Lung (tissue), 12 donors: ENCODE measurements around the gene AGAP1. TPM values are rescaled to one million over a fixed set of nuclear protein-coding genes. Genes with fewer than 3 reads are reported as not detected.

Experiments
- ATAC-seq: fragments of 200-7000 bp; cut with Tn5 transposase; one replicate; pipeline ENCODE4 v1.9.1; 2020; ENCODE audit warnings: moderate number of reproducible peaks; ENCODE audit not compliant: insufficient read depth, low FRiP score
- DNase-seq, 3 donors: peaks; one replicate each; pipeline ENCODE4 v3.0.0-alpha.2; 2013 to 2017
- H3K27ac ChIP-seq, 2 donors: one replicate each; pipeline ENCODE4 v1.5.1; 2013; ENCODE audit warnings: mild to moderate bottlenecking in 2 of 2, moderate library complexity in 2 of 2, control low read depth in 1 of 2, inconsistent platforms in 1 of 2, low read depth in 1 of 2, low read length in 1 of 2
- H3K27me3 ChIP-seq, 3 donors: one replicate each; pipeline ENCODE4 v1.5.1; 2013; ENCODE audit warnings: low read length in 2 of 3; ENCODE audit not compliant: control insufficient read depth in 3 of 3, insufficient read depth in 3 of 3
- H3K36me3 ChIP-seq, 4 donors: one replicate each; pipeline ENCODE4 v1.5.1; 2013; ENCODE audit warnings: low read length in 4 of 4, mild to moderate bottlenecking in 1 of 4, moderate library complexity in 1 of 4; ENCODE audit not compliant: control insufficient read depth in 4 of 4, insufficient read depth in 4 of 4
- H3K4me1 ChIP-seq, 5 donors: one replicate each; pipeline ENCODE4 v1.5.1; 2013; ENCODE audit warnings: low read length in 5 of 5, mild to moderate bottlenecking in 2 of 5, moderate library complexity in 1 of 5; ENCODE audit not compliant: control insufficient read depth in 5 of 5, insufficient read depth in 5 of 5
- H3K4me3 ChIP-seq: one replicate; pipeline ENCODE4 v1.5.1; 2013; ENCODE audit warnings: mild to moderate bottlenecking, control low read depth, moderate library complexity
- H3K9ac ChIP-seq, 2 donors: one replicate each; pipeline ENCODE4 v1.5.1; 2013; ENCODE audit warnings: low read length in 2 of 2, control low read depth in 1 of 2; ENCODE audit not compliant: insufficient read depth in 1 of 2
- H3K9me3 ChIP-seq, 4 donors: one replicate each; pipeline ENCODE4 v1.5.1; 2013; ENCODE audit warnings: low read length in 3 of 4, mild to moderate bottlenecking in 1 of 4, moderate library complexity in 1 of 4; ENCODE audit not compliant: control insufficient read depth in 4 of 4, insufficient read depth in 3 of 4
- WGBS, 2 donors: extraction: QIAGEN DNeasy Blood & Tissue Kit; methylation state at CpG; one replicate each; pipeline ENCODE4 v1.1.7; 2013; 5-methylcytosine and 5-hydroxymethylcytosine counted together
- polyA plus RNA-seq, 2 donors: library from polyadenylated mRNA; stranded (reverse); fragments of 200-250 nt; gene quantifications; one replicate each; pipeline ENCODE4 v1.2.1, GENCODE V29; 2013
- total RNA-seq, 2 donors: library from RNA; depleted of rRNA in 1 of 2; stranded (reverse); fragments of >200 nt in 1 of 2; gene quantifications; one replicate each; pipeline ENCODE4 v1.2.1, GENCODE V29; 2014 to 2021
- TF ChIP-seq, protein P1 (sequence below): IDR thresholded peaks from 2 replicates; pipeline ENCODE4 v1.5.1; 2012; ENCODE audit warnings: mild to moderate bottlenecking; ENCODE audit errors: control extremely low read depth, extremely low read depth
- donor health status: control.
- donor health status: control.
- donor health status: Bipolar disorder and iron deficiency.
- donor health status: healthy.
- donor health status: DM: yes; HTN: yes; CAD: no.

The AGAP1 gene
- total and polyA plus RNA-seq, 4 donors: 6.6 to 39.4 (median 20.2) TPM

DNA sequence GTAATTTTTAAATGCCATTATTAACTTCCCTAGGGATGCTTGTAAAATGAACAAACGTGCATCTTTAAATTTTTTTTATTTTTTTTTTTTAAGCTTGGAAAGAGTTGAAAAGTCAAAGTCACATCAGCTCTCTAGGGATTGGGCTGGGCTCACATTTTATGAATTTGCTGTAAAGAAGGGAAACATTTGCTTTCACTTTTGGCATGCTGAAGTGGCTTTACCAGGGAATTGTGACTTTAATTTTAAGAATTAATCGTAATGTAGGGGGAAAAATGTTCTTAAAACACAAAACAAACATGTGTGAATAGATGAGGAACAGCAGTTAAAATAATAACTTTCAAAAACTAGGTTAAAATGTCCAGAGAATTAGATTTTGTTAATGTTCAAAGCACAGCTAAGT lies 123.0 kb downstream of the AGAP1 start:
- DNase-seq (peak in 2 of 3 donors; percentile 54 to 74), ATAC-seq (no peak)
- Histone ChIP-seq H3K9me3 (peaks cover 0 to 2% (median 0%) of the 10 kb centered on the region in 4 donors), H3K27me3 (no peaks in the 10 kb centered on the region), H3K4me3 (no peak overlapping the region), H3K36me3 (no peaks in the 10 kb centered on the region), H3K27ac (no peak overlapping the region), H3K4me1 (peaks cover 0 to 16% (median 9%) of the 10 kb centered on the region in 5 donors), H3K9ac (peak overlapping the region in 1 of 2 donors; percentile 51)
- WGBS, 2 donors: 53 to 69% methylated on average over 2 of the region's 2 CpGs
- TF ChIP-seq, protein P1, sequence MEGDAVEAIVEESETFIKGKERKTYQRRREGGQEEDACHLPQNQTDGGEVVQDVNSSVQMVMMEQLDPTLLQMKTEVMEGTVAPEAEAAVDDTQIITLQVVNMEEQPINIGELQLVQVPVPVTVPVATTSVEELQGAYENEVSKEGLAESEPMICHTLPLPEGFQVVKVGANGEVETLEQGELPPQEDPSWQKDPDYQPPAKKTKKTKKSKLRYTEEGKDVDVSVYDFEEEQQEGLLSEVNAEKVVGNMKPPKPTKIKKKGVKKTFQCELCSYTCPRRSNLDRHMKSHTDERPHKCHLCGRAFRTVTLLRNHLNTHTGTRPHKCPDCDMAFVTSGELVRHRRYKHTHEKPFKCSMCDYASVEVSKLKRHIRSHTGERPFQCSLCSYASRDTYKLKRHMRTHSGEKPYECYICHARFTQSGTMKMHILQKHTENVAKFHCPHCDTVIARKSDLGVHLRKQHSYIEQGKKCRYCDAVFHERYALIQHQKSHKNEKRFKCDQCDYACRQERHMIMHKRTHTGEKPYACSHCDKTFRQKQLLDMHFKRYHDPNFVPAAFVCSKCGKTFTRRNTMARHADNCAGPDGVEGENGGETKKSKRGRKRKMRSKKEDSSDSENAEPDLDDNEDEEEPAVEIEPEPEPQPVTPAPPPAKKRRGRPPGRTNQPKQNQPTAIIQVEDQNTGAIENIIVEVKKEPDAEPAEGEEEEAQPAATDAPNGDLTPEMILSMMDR: no peak

DNA sequence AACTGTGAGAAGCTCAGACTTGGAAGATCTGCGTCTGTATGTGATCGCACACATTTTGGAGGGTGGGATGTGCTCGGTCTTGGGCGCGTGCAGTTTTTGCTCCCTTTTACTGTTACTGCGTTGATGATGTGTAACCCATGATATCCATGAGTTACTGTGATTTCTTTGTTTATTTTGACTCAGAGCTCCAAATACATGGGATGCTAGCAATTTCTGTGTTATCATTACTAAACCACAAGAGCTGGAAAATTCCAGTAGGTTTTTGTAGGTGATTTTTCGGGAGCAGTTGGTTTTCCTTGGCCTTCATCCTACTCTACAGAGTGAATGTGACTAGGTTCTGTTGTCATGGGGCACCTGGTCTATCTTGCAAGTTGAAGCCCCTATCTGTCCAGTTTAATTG lies 124.2 kb downstream of the AGAP1 start:
- no peak overlapping the region for H3K4me3 ChIP-seq
- ATAC-seq (no peak), DNase-seq (peak in 1 of 3 donors; percentile 21)
- H3K36me3 ChIP-seq: no peaks in the 10 kb centered on the region
- no peak overlapping the region for H3K9ac ChIP-seq
- 87% methylated on average over 7 of the region's 7 CpGs for WGBS, 2 donors
- no peaks in the 10 kb centered on the region for H3K27me3 ChIP-seq
- no peak overlapping the region for H3K27ac ChIP-seq
- H3K4me1 ChIP-seq: peaks cover 0 to 18% (median 9%) of the 10 kb centered on the region in 5 donors
- peaks cover 0 to 5% (median 0%) of the 10 kb centered on the region in 4 donors for H3K9me3 ChIP-seq
- TF ChIP-seq, protein P1: no peak

DNA sequence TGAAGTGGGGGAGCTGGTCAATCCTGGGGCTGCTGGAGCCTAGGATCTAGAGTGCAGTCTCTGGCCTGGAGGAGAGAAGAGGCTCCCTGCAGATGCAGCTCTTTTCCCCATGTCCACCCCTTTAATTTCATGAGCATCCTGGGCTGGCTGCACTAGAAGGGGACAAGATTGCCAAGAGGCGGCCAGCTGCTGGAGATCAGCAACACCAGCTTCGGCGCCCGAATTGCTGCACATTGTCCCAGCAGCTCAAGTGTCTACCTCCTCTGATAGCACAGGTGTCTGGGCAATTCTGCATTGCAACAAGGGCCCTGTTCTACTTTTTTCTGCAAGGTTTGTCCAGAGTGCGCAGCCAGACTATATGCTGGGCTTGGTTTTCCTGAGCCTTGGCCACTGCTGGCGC lies 125.7 kb downstream of the AGAP1 start:
- 78 to 92% methylated on average over 6 of the region's 6 CpGs for WGBS, 2 donors
- H3K4me3 ChIP-seq: no peak overlapping the region
- ATAC-seq: no peak
- H3K36me3 ChIP-seq: no peaks in the 10 kb centered on the region
- H3K27me3 ChIP-seq: no peaks in the 10 kb centered on the region
- H3K4me1 ChIP-seq: peaks cover 0 to 16% (median 9%) of the 10 kb centered on the region in 5 donors
- no peak overlapping the region for H3K9ac ChIP-seq
- no peak overlapping the region for H3K27ac ChIP-seq
- TF ChIP-seq, protein P1: no peak
- peak; percentile 38 to 76 (median 57) for DNase-seq
- H3K9me3 ChIP-seq: peaks cover 0 to 5% (median 0%) of the 10 kb centered on the region in 4 donors

DNA sequence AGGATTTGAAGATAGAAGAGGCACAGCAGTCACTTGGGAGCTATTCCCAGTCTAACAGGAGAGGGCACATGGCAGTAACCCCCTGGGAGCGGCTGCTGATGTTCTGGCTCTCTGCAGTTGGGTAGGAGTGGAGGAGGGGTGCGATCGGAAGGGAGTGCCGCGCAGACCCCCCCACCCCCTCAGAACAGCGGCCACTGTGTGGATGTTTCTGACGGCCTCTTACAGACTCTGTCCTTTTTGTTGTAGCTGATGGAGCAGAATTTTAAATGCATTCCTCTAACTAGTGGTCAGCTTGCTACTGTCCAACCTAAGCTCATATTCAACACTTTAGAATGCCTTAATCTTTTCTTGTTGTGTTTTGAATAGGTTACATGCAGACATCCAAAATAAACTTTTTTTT lies 127.9 kb downstream of the AGAP1 start:
- DNase-seq: no peak
- WGBS, 2 donors: 89 to 90% methylated on average over 7 of the region's 7 CpGs

More for the DNA sequence above, 127.9 kb downstream of the AGAP1 start:
- Histone ChIP-seq H3K4me3 (no peak overlapping the region), H3K27ac (no peak overlapping the region), H3K4me1 (peaks cover 0 to 12% (median 6%) of the 10 kb centered on the region in 5 donors), H3K9ac (no peak overlapping the region), H3K9me3 (peaks cover 0 to 3% (median 0%) of the 10 kb centered on the region in 4 donors), H3K36me3 (no peaks in the 10 kb centered on the region), H3K27me3 (no peaks in the 10 kb centered on the region)
- TF ChIP-seq, protein P1: no peak
- ATAC-seq: no peak
